ENCODE measurements around the gene CRYGS.
A peak's percentile ranks its signal among the peaks of the same experiment; 100 is the strongest.

DNA sequence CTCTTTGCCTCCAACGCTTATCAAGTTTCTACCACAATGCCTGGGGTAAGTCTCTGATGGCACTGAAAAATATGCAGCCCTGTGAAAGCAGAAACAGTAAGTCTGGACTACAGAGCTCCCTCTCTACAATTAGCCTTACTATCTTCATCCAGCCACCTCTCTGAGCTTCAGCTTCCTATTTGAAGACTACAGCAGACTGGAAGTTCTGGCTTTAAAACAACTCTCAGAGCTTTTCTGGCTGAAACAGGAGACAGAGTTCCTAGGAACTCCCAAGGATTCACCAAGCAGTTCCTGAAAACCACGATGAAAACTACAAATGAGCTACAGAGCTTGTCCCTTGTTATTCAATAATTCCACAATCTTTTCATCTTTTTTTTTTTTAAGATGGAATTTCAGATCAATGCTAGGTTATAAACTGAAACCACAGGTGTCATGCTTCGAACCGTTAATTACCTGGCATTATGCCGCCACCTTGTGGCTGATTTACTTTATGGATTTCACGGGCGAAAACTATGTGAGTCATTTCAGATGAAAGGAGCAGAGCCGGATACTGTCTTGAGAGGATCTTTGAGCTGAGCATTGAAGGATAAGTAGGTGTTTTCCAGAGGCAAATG, 3.9 kb downstream of the CRYGS start:
- TF ChIP-seq, protein P1, sequence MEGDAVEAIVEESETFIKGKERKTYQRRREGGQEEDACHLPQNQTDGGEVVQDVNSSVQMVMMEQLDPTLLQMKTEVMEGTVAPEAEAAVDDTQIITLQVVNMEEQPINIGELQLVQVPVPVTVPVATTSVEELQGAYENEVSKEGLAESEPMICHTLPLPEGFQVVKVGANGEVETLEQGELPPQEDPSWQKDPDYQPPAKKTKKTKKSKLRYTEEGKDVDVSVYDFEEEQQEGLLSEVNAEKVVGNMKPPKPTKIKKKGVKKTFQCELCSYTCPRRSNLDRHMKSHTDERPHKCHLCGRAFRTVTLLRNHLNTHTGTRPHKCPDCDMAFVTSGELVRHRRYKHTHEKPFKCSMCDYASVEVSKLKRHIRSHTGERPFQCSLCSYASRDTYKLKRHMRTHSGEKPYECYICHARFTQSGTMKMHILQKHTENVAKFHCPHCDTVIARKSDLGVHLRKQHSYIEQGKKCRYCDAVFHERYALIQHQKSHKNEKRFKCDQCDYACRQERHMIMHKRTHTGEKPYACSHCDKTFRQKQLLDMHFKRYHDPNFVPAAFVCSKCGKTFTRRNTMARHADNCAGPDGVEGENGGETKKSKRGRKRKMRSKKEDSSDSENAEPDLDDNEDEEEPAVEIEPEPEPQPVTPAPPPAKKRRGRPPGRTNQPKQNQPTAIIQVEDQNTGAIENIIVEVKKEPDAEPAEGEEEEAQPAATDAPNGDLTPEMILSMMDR (IDR thresholded peaks at IDR 0.05; ENCODE audit: low read depth, low read length), result peak; percentile 34
- TF ChIP-seq POLR2A (IDR thresholded peaks at IDR 0.05; ENCODE audit: extremely low read depth, insufficient read length) (no peak), MYC (IDR thresholded peaks at IDR 0.05; ENCODE audit: low read depth, low read length) (0 out of 2 replicates have a peak, but pooled peaks have one; percentile 34)
- TF ChIP-seq, protein P2, sequence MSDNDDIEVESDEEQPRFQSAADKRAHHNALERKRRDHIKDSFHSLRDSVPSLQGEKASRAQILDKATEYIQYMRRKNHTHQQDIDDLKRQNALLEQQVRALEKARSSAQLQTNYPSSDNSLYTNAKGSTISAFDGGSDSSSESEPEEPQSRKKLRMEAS (IDR thresholded peaks at IDR 0.05; ENCODE audit: low read depth, low read length), result peak; percentile 64; the same call in 1 of the 2 replicates

Data from NB4 (cell line).